HUES6 (cell line): ENCODE results near the gene EIF4E.
"Not testable (repeated sequence)": the region's sequence is repeated elsewhere in the genome, so short reads cannot be mapped to it uniquely, and the experiment has no call there.

Source experiments
- H3K27ac ChIP-seq: 2 replicates; pipeline ENCODE4 v1.7.0; 2013; ENCODE audit warnings: low read depth, mild to moderate bottlenecking, low read length, inconsistent platforms
- H3K27me3 ChIP-seq: 2 replicates; pipeline ENCODE4 v1.6.1; 2013; ENCODE audit warnings: low read length; ENCODE audit not compliant: control insufficient read depth, insufficient read depth
- H3K36me3 ChIP-seq: 2 replicates; pipeline ENCODE4 v1.6.1; 2013; ENCODE audit warnings: low read length; ENCODE audit not compliant: control insufficient read depth, insufficient read depth
- H3K4me1 ChIP-seq: 2 replicates; pipeline ENCODE4 v1.6.1; 2013; ENCODE audit warnings: low read length; ENCODE audit not compliant: control insufficient read depth, insufficient read depth
- H3K4me3 ChIP-seq: 2 replicates; pipeline ENCODE4 v1.5.1; 2013; ENCODE audit warnings: low read depth, low read length
- H3K9ac ChIP-seq: one replicate; pipeline ENCODE4 v1.6.1; 2013; ENCODE audit warnings: mild to moderate bottlenecking, low read length
- H3K9me3 ChIP-seq: 2 replicates; pipeline ENCODE4 v1.6.1; 2013; ENCODE audit warnings: low read depth, low read length; ENCODE audit not compliant: control insufficient read depth, insufficient read depth

EIF4E gene

DNA sequence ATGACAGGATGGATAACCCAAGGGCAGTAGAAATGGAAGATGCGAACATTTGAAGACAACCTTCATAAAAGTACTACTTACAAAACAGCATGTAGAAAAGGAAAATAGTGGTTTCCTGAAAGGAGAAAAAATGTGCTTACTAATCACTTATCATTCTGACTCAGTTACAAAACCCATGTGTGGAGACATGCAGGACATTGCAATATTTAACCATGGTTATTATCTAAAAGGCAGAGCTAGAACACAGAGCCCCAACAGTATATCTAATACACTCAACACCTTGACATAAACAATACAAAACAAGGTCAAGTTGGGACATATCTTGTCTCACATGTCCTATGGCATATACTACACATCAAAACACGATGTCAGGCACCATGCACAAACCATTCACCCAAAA lies 55.9 kb downstream of the EIF4E start:
- Histone ChIP-seq H3K27me3 (no peaks in the 10 kb centered on the region), H3K9me3 (no peaks in the 10 kb centered on the region), H3K4me1 (no peaks in the 10 kb centered on the region)

DNA sequence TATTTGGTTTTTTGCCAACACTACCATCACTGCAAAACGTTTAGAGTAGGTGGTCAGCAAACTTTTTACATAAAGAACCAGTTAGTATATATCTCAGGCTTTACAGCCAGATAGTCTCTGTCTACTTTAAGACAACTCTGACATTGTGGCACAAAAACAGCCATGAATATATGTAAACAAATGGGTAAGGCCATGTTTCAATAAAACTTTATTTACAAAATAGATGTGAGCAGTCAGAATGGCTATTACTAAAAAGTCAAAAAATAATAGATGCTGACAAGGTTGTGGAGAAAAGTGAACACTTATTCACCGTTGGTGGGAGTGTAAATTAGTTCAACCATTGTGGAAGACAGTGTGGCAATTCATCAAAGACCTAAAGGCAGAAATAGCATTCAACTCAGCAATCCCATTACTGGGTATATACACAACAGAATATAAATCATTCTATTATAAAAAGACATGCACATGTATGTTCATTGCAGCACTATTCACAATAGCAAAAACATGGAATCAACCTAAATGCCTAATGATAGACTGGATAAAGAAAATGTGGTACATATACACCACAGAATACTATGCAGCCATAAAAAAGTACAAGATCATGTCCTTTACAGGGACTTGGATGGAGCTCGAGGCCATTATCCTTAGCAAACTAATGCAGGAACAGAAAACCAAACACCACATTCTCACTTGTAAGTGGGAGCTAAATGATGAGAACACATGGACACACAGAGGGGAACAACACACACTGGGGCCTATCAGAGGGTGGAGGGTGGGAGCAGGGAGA lies 56.6 kb downstream of the EIF4E start:
- not testable (repeated sequence) for H3K9me3 ChIP-seq, H3K4me1 ChIP-seq, H3K4me3 ChIP-seq, H3K27ac ChIP-seq, H3K36me3 ChIP-seq, H3K9ac ChIP-seq, H3K27me3 ChIP-seq

More for the DNA sequence above, 55.9 kb downstream of the EIF4E start:
- no peak overlapping the region for H3K27ac ChIP-seq
- H3K9ac ChIP-seq, result no peak overlapping the region
- H3K4me3 ChIP-seq, result no peak overlapping the region
- H3K36me3 ChIP-seq, result no peaks in the 10 kb centered on the region

DNA sequence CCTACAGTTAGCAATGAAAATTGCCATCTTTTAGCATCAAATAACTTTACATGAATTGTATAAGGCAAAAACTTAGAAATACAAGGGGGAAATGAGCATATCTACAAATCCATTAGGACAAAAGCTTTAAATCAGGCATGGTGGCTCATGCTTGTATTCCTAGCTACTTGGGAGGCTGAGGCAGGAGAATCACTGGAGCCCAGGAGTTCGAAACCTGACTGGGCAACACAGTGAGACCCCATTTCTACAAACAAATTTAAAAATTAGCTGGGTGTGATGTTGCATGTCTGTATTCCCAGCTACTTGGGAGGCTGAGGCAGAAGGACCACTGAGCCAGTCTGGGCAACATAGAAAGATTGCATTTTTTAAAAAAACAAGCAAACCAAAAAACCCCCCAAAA lies 61.3 kb downstream of the EIF4E start:
- Histone ChIP-seq H3K9me3 (no peaks in the 10 kb centered on the region), H3K27ac (no peak overlapping the region), H3K36me3 (no peaks in the 10 kb centered on the region), H3K4me3 (no peak overlapping the region), H3K9ac (no peak overlapping the region), H3K4me1 (no peaks in the 10 kb centered on the region), H3K27me3 (no peaks in the 10 kb centered on the region)

DNA sequence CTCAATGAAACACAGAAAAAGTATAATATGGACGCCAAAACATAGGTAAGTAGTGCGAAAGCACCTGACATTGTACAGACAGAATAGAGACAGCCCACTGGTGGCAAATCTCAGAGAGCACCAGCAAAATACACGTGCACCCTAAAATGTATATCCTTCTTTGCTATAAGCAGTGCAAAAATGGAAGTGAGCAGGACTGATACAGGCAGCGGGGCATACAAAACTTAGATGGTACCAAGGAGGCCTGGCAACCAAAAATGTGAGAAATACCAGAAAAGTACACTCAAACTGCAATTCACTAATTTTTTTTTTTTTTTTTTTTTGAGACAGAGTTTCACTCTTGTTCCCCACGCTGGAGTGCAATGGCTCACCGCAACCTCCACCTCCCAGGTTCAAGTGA lies 63.9 kb downstream of the EIF4E start:
- H3K4me1 ChIP-seq, result no peaks in the 10 kb centered on the region
- no peak overlapping the region for H3K9ac ChIP-seq
- H3K9me3 ChIP-seq, result no peaks in the 10 kb centered on the region
- no peaks in the 10 kb centered on the region for H3K36me3 ChIP-seq
- H3K27me3 ChIP-seq, result no peaks in the 10 kb centered on the region
- H3K27ac ChIP-seq, result no peak overlapping the region
- H3K4me3 ChIP-seq, result no peak overlapping the region

DNA sequence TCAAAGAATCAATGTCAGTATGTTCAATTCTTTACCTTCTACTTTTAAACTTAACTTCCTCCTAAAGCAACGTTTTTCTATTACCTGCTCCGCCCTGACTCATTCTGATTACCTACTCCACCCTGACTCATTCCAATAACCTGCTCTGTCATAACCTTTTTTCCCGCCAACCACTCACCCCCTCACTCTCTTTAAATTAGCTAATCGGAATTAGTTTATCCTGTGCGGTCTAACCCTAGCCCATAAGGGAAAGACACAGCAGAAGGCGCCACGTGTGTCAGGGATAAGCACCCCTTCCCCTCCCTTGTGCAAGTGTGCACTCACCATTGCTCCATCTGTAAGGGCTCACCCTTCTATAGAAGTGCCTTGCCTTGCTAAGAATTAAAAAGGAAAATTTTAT lies 64.4 kb downstream of the EIF4E start:
- Histone ChIP-seq H3K9me3 (no peaks in the 10 kb centered on the region), H3K9ac (no peak overlapping the region), H3K27me3 (no peaks in the 10 kb centered on the region), H3K27ac (no peak overlapping the region), H3K4me3 (no peak overlapping the region), H3K4me1 (no peaks in the 10 kb centered on the region), H3K36me3 (no peaks in the 10 kb centered on the region)

DNA sequence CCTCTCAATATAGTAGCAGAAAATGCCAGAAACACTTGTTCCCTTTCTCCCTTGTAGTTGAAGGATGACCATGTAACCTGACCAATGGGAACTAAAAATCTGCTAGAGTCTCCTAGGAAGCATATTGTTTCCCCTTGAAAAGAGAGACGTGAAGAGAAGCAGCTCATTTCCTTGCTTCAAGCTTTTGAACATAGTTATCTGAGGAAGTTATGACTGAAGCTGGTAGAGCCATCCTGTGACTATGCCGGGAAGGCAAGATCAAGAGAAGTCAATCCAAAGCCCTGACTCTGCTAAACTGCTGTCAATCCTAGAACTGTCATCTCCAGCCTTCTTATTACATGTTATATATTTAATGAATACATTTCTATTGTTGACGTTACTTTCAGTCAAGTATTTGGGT lies 66.6 kb downstream of the EIF4E start:
- H3K9ac ChIP-seq, result no peak overlapping the region
- H3K27me3 ChIP-seq, result no peaks in the 10 kb centered on the region
- no peaks in the 10 kb centered on the region for H3K36me3 ChIP-seq
- H3K4me3 ChIP-seq, result no peak overlapping the region
- H3K4me1 ChIP-seq, result no peaks in the 10 kb centered on the region
- no peaks in the 10 kb centered on the region for H3K9me3 ChIP-seq
- no peak overlapping the region for H3K27ac ChIP-seq

DNA sequence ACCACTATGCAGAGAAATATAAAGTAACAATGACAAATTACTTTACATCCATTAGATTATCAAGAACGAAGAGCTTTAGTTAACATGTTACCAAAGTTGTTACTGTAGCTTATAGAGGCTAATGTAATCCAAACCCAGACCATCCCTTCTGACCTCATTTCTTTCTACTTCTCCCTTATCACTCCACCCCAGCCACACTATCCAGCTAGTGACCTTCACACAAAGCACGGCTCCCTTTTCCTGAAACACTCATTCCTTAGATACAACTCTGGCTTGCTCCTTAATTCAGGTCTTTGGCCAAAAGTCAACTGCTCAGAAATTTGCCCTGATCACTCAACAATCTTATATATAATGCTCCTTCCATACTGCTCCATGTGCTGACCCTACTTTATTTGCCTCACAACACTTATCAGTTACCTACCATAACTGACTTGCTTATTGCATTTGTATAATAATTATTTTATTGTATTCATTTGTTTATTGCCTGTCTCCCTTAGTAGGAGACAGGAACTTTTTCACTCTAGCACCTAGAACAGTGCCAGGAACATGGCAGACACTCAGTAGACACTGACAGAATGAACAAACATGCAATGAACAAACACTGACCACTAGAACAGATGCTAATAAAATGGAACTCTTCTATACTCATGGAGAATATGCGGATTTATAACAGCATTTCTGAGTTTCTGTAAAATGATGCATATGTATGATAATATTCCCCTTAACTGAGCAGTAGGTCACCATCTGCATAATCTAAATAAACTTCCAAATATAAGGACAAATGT lies 67.6 kb downstream of the EIF4E start:
- Histone ChIP-seq H3K27ac (no peak overlapping the region), H3K36me3 (no peaks in the 10 kb centered on the region)

DNA sequence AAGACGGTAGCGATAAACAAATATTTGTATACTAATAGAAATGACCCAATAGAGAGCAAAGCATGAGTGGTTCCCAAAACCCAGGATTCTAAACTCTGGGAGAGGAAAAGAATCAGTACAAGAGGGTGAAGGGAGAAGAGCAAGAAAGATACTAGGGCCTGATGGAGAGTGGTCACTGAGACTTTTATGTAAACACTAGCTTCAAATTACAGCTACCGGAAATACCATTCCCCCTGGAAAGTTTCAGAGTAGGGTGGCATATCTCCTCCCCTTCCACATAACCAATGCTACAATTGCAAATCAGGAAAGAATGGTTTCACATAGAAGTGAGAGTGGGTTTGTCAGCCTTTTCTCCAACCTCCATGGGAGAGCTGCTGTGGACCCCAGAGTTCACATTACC lies 77.1 kb downstream of the EIF4E start:
- Histone ChIP-seq H3K4me1 (peaks cover 13% of the 10 kb centered on the region), H3K27me3 (no peaks in the 10 kb centered on the region), H3K36me3 (no peaks in the 10 kb centered on the region), H3K9me3 (peaks cover 7% of the 10 kb centered on the region; the same call in 1 of the 2 replicates), H3K27ac (no peak overlapping the region), H3K4me3 (no peak overlapping the region), H3K9ac (no peak overlapping the region)

More for the DNA sequence above, 67.6 kb downstream of the EIF4E start:
- no peaks in the 10 kb centered on the region for H3K27me3 ChIP-seq
- H3K9ac ChIP-seq, result no peak overlapping the region
- no peaks in the 10 kb centered on the region for H3K9me3 ChIP-seq
- no peak overlapping the region for H3K4me3 ChIP-seq
- no peaks in the 10 kb centered on the region for H3K4me1 ChIP-seq

DNA sequence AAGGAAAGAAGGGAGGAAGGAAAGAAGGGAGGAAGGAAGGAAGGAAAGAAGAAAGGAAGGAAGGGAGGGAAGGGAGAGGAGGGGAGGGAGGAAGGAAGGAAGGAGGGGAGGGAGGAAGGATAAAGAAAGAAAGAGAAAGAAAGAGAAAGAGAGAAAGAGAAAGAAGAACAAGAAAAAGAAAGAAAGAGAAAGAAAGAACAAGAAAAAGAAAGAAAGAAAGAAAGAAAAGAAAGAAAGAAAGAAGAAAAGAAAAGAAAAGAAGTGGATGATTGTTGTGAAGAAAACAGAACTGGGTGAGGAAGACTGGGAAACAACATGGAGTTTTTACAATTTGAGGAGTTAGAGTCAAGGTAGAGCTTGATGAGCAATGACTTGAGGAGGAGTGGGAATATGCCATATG lies 78.0 kb downstream of the EIF4E start:
- Histone ChIP-seq H3K36me3 (no peaks in the 10 kb centered on the region), H3K27me3 (no peaks in the 10 kb centered on the region), H3K9me3 (peaks cover 13% of the 10 kb centered on the region), H3K9ac (no peak overlapping the region), H3K27ac (no peak overlapping the region), H3K4me3 (no peak overlapping the region), H3K4me1 (peaks cover 13% of the 10 kb centered on the region)

DNA sequence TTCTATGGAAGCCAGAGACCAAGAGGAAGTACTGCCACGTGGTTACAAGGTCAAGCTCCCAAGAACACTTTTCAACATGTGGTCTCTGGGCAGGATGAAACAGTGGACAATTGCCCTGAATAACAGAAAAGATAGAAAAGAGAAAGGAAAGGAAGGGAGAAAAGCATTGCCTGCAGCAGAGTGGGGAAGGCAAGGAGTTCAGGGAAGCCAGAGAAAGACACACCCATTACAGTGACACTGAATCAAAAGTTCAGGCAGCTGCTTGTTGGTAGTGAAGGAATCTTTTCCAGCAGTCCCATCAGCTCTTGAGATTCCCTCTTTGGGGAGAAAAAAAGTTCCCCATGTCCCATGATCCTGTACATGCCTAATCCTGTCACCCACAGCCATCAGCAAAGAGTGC lies 80.5 kb downstream of the EIF4E start:
- H3K36me3 ChIP-seq, result no peaks in the 10 kb centered on the region
- no peaks in the 10 kb centered on the region for H3K27me3 ChIP-seq
- no peak overlapping the region for H3K9ac ChIP-seq
- H3K27ac ChIP-seq, result no peak overlapping the region
- peaks cover 13% of the 10 kb centered on the region for H3K4me1 ChIP-seq
- H3K4me3 ChIP-seq, result no peak overlapping the region
- peaks cover 33% of the 10 kb centered on the region for H3K9me3 ChIP-seq

DNA sequence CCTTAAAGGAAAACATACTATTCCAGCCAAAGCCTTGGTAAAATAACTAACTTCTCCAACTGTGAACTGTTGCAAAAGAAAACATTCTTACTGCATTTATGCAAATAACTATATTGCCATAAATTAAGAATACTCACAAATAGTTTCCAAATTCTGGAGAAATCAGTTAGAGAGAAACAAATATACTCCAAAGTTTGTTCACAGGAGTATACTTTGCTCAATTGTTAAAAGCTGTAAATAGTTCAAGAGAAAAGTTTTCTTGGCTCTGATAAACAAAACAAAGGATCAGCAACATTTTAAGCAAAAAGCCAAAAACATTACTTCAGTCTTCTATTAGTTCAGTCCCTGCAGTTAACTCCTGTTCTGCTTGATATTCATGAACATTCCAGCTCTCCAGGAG lies 83.0 kb downstream of the EIF4E start:
- Histone ChIP-seq H3K27me3 (no peaks in the 10 kb centered on the region), H3K36me3 (no peaks in the 10 kb centered on the region), H3K27ac (no peak overlapping the region), H3K9ac (no peak overlapping the region), H3K4me3 (no peak overlapping the region), H3K9me3 (peaks cover 51% of the 10 kb centered on the region), H3K4me1 (peaks cover under 1% of the 10 kb centered on the region; the same call in 1 of the 2 replicates)
